NCI-H345 treated with DMSO at 0.1 percent for 48 hours (cell line): Measurements from ENCODE around the gene CREB3L2.
"Not testable (repeated sequence)": the region's sequence is repeated elsewhere in the genome, so short reads cannot be mapped to it uniquely, and the experiment has no call there.

Experiments used
- DNase-seq: peaks from one replicate; lab custom pipeline; 2025; ENCODE audit not compliant: unreplicated experiment; lab: John Stamatoyannopoulos, UW

Gene CREB3L2

DNA sequence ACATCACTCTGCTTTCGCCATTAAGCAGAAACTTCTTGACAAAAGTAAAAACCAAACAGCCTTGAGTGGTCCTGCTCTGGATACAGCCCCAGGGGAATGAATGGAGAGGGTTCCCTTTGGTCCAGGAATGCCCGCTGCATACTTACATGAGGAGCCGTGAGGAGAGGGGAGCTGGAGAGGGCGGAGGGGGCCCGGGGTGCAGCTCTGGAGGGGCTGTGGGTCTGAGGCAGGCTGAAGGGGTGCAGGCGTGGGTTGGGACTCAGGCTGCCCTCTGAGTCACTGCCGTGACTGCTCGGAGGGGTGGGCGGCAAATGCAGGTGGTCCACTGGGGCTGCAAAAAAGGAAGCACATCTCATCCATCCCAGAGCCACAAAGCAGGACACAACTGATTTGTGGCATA is 93.8 kb downstream of the CREB3L2 start:
- DNase-seq, result no peak

DNA sequence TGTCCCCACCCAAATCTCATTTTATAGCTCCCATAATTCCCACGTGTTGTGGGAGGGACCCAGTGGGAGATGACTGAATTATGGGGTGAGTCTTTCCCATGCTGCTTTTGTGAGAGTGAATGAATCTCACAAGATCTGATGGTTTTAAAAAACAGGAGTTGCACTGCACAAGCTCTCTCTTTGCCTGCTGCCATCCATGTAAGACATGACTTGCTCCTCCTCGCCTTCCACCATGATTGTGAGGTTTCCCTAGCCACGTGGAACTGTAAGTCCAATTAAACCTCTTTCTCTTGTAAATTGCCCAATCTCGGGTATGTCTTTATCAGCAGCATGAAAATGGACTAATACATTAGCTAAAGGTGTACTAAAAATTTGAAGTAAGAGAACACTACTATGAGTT is 95.2 kb downstream of the CREB3L2 start:
- not testable (repeated sequence) for DNase-seq

DNA sequence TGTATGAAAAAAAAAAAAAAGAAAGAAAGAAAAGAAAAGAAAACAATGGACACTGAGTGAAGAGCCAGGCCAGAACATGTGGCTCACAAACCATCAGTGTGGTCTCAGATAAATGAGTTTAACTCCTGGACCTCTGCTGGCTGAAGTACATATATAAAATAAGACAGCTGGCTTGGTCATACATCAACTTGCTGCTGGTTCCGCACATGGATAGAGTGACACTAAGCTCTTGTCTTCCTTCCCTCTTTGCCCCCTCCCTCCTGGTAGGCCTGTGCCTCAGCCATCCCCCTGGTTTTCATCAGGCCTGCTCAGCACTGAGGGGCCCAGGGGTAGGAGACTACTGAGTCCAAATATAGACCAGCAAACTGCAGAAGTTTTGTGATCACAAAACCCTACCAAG is 97.1 kb downstream of the CREB3L2 start:
- no peak for DNase-seq

DNA sequence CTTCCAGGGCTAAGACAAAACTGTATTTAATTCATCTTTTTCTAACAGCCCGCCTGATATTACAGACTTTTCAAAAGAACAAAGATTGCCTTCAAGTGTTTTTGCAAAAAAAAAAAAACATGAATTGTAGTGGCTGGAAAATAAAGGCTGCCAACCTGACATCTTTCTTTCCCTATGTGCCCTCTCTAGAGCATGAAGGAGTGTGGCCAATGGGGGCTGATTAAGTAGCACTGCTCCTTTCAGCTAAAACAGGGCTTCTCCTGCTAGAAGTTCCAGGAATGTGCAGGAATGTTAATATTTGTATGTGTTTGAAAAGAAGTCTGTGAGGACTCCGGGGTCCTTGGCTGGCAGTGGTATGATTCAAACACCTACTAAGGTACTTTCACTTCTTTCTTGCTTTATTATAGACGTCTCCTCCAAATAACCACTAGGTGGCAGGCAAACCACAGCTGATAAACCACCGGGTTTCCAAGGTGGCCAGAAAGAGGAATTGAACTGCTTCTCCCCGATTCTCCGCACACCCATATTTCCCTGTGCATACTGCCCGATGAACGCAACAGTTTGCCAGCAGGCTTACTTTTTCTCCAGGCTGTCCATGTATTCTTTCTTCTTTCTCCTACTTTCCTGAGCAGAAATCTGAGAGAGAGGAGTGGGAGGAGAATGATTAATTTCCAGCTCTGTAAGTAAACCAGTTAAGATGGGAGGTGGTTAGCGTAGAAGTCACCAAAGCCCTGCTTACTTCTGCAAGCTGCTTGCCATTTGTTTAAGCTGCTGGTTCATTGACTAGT is 98.3 kb downstream of the CREB3L2 start:
- peak; percentile 79 for DNase-seq

DNA sequence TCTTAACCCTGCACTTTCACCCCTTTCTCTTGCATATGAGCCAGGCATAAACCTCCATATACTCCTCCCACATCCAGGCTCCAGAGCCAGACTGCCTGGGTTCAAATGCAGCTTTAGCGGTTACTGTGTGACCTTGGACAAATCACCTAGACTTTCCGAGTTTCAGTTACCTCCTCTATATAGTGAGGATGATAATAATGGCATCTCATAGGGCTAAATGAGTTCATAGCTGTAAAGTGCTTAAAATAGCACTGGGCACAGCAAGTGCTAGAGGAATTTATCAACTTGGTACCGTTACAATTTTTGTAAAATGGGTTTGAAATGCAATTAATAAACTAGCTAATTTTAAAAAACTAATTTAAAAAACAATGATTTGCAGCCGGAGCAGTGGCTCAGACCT is 101.7 kb downstream of the CREB3L2 start:
- DNase-seq, result no peak

DNA sequence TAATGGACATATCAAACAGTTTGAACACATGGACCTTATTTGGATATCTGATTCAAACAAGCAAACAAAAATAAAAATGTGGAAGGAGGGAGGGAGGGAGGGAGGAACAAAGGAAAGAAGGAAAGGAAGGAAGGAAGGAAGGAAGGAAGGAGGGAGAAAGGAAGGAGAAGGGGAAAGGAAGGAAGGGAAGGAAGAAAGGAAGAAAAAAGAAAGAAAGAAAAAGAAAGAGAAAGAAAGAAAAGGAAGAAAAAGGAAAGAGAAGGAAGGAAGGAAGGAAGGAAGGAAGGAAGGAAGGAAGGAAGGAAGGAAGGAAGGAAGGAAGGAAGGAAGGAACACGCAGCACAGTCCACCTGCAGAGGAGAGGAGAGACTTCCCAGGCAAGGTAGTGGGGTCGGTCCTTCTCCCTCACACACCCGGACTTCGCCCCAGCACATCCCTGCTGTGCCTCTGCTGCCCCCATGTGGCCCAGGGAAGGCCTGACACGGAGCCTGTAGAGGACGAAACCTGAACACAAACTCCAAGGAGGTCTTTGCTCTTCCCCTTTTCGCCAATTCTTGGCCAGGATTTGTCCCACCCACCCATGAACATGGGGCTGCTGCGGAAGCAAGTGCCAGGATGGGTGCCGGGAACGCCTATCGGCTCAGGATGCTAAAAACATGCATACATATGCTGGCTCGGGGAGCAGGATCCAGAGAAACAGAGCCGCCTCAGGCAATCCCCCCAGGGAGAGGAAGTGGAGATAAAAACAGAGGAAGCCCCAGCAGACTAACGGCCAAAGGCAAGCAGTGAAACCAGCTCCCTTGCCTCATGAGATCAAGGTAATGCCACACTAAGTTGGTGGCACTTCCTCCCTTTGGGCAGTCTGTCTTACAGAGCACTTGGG is 102.8 kb downstream of the CREB3L2 start:
- DNase-seq, result peak; percentile 67

DNA sequence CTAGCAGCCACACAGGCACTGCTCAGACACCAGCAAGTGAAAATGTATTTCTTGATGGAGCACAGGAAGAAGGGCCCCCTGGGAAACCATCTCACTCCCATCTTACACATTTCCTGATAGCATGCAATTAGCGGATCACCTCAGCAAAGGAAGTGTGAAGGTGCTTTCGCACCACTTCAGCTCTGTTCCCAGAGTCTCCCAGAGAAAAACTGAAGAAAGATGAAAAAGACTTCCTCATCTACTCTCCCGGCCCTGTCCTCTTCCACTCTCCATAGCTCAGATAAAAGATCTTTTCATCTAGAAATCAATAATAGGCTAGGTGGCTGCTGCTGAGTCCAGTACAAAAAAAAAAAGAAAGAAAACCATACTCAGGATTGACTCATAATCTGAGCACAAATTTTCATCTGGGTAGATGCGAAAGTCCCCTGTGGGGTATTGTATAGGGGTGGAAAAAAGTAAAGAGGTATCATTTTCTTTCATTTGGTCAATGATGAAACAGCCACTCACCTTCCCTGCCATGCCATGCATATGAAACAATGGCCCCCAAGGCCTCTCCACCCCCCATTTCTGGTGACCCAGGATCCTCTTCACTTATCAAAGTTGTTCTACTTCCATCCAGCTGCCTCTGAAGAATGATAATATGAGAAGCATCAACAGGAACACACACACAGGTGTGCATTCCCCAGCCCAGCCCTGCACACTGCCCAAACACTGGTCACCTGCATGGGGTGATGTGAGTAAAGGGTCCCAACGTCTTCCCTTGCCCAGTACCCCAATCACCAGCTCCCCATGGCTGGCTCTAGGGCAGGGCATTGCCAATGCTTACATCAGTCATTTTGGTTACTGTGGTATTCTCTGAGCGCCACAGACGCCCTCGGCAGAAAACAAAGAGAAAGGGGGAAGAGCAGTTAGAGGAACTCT is 106.3 kb downstream of the CREB3L2 start:
- no peak for DNase-seq

DNA sequence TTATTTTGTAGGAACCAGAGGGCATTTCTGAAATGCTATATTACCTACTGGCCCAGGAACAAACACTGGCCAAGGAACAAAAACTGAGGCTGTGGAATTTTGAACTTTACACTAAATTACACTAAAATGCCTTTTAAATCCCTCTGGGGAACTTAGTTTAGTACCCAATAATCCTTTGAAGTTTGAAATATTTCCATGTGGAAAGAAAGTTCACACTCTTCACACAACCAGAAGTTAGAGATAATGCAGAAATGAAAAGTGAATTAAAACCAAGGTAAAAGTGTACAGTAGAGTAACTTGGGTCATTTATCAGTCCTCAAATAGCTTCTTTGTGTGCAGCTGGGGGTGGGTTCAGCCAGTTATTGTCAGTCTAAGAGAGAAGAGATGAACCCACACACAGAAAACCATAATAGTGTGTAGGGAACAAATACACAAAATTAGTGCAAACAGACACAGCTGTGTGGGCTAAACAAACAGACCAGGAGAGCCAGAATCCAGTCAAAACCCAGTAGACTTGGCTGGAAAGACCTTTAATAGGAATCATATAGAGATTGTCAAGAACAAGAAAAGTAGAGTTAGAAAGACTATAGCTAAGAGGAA is 108.6 kb downstream of the CREB3L2 start:
- DNase-seq, result no peak

DNA sequence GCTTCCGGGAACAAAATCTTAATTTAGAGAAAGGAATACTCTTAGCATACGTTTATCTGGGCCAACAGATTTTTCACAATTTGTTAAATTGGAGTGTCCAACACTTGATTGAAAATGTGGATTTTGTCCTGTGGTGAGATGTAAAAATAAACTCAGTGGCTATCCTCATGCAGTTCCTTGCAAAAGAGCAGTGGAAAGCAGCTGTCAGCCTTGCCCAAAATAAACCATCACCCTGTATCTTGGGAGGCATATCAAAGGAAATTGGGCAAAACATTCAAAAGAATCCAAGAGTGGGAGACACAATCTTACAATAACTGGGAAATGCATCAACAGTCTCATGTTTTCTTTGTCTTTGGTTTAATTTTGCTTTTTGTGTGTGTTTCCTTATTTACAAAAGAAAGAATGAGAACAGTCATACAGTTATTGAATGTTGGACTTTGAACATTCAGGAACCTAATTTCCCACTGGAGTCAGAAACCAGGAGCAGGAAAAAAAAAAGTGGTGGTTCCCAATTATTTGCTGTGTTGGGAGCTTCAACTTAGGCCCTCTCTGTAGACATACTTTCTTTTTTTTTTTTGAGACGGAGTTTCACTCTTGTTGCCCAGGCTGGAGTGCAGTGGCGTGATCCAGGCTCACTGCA is 110.8 kb downstream of the CREB3L2 start:
- no peak for DNase-seq

DNA sequence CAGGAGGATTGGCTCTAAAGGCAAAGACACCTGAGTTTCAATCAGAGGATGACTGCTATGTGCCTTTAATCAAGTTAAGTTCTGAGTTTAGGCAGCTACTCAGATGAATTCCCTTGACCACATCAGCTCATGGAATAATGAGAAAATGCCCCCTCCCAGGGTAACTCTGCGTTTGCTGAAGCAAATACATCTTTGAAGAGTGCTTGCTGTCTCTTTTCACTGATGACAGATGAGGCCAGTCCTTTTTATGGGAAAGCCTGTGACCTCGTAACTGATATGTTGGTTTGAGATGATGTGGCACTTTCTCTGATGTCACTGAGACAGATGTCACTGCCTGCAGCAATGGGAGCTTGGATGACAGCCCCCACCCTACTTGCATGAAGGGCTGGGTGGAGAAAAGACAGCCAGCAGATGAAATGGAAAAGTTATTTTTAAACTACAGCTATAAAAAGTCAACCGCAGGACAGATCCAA is 111.4 kb downstream of the CREB3L2 start:
- no peak for DNase-seq

DNA sequence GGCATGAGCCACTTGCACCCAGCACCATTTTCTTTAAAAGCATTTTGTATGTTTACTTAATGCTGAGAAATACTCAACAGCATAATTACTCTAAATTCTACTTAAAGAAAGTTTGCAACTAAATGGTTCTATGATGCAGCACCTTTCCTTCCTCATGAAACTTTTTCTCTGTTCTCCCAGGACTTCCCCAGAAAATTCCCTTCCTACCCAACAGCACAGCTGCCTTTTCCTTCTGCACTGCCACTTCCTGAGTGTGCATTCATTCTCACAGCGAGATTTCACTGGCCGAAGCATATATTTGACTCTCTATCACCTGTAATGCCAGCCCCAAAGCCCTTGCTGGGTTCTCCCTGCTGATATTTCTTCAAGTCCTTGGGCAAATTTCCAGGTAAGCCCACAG is 113.6 kb downstream of the CREB3L2 start:
- DNase-seq, result no peak

DNA sequence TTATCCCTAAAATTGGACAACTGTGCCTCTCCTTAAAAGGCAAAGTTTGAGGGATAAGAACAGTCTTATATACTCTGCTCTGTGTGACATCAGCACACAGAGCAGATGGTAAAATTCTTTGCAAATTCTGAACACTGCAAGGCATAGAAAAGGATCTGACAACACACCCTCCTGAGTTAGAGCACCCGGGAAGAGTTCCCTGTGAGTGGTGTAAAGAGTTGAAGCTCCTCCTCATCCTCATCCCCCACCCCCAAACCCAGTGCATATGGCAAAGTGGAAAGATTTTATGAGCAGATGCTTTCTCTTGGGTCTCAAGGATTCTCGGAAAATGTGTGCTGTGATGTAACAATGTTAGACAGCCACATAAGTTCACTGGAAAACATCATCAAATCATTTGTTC is 115.1 kb downstream of the CREB3L2 start:
- DNase-seq, result no peak

DNA sequence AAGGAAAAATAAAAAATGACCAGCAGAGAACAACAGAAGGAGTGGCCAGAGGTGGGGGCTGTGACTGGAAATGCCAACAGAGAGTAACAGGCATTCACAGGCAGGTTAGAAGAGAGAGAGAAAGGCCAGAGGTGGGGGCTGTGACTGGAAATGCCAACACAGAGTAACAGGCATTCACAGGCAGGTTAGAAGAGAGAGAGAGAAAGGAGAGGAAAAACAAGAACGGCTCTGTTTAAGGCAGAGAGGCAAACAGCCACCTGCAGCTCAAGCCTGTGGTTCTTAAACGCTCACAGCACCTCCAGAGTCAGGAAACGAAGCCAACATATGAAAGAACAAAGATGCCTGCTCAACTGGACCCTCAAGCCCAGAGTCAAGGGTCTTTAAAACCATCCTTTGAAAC is 115.6 kb downstream of the CREB3L2 start:
- DNase-seq, result no peak

DNA sequence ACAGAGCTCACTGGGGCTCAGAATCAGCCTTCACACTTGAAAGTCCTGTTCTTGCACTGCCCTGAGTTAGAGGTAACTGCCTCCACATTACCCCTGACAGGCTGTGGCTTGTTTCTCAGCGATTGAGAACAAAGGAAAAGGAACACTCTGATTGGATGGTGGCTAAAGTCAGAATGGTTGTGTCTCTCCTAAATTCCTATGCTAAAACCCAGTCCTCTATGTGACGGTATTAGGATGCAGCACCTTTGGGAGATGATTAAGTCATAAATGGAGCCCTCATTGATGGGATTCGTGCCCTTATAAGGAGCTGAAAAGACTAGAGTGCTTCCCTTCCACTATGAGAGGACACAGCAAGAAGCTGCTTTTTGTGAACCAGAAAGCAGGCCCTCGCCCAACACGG is 116.2 kb downstream of the CREB3L2 start:
- no peak for DNase-seq

DNA sequence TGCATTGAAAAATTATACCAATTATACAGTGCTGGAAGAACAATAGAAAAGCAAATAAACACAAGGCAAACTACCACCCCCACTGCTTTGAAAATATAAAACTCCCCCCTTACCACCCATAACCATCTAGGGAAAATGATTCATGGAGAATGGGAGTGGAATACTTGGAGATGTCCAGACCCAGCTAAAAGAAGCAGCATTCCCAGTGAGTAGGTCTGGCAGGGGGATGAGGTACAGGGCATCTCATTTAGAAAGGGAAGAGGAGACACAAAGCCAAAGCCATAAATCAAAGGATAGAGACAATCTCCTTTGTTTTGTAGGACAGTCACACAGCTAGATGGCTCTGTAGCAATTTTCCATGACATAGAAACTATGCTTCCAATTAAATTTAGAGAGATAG is 119.1 kb downstream of the CREB3L2 start:
- no peak for DNase-seq

DNA sequence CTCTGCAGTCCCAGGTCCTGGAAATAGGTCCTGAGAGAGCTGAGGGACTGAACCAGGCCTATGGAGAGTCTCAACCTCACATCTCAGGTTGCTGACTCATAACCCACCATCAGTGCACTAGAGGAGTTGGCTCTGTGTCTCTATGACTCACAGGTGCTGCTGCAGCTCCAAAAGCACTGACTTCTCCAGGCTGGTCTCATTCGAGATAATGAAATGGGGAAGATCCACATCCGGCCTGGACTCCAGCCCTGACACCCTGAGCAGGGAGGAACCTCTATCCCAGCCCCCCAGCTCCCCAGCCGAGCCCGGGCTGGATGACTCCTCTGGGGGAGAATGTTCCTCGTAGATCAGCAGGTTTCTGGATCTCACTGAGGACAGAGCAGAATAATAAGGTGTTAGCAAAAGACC is 119.6 kb downstream of the CREB3L2 start:
- DNase-seq, result no peak

DNA sequence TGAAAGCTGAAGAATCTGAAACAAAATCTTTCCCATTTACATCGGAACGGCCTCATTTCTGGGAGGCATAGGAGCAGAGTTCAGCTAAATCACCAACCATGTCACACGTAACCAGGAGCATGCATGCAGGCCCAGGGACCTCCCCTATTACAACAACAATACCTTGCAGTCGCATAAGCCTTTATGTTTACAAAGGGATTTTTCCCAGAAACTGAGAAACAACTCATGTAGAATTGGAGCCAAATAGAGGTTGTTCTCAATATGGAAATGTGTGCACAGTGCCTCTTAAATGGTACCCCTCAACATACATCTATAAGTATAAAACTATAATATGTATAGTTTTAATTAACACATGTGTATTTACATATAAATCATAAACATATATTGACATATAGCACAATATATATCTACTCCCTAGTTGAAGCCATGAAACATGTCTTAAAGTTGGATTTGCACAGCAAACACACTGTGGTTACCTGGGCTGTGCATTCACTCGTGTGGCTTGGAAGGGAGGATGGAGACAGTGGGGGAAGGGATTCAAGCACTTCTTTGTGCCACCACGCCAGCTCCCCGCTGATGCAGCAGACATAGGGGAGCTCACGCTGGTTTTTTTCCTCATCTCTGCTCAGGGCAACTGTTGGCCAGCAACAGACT is 120.2 kb downstream of the CREB3L2 start:
- no peak for DNase-seq

DNA sequence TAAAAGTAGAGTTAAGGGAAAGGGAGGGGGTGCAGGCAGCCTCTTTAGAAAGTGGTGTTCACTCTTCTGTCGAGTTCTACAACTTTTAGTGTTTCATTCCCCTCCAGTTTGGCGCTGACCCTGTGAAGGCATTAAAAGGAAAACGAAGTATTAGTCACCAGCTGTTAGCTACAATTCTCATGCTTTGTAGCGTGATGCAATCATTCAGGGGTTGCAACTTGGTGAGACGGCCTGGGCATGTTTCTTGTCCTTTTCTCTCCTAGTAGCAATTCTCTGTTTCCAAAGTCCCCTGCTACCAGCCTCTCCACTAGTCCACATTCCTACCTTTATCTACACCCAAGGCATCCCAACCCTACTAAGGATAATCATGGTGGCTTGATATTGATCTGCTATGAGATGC is 121.5 kb downstream of the CREB3L2 start:
- DNase-seq, result no peak

DNA sequence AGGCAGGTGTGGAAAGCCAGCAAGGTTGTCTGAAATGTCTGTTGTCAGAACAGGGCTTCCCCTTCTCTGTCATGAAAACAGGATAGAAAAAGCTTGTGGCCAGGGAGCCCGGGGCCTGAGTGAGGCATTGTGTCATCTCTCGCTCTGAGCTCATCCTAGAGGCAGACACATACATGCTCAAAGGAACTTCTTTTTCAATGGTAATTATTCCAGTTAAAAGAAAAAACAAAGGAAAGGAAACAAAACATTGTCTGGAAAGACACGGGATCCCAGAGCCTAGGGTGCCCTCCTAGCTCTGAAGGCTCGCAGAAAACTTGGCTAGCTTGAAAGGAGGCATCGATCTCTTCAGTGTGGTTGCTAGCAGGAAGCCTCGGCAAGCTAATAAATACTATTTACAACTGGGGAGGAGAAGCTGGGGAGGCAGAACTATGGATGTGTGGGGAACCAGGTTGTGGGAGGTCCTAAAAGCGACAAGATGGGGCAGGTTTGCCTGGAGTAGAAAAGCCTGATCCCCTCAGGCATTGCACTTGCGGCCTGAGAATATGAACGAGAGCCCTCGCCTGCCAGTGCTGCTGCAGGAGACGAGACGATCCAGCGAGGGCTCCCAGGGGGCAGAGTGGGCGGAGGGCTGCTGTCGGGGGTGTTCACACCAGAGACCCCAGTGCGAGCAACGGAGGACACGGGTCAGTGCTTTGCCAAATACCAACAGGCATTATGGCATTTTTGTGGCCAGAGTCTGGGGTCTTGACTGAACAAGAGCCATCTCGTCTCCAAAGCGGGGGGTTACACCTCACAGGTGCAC is 122.3 kb downstream of the CREB3L2 start:
- no peak for DNase-seq
